HUES48 (cell line): ENCODE data around the gene CDH13.

Source experiments
- H3K27ac ChIP-seq: one replicate; pipeline ENCODE4 v1.7.0; 2013; ENCODE audit warnings: low read depth, low read length, inconsistent platforms
- H3K27me3 ChIP-seq: 2 replicates; pipeline ENCODE4 v1.6.1; 2013; ENCODE audit warnings: mild to moderate bottlenecking, low read length; ENCODE audit not compliant: control insufficient read depth, insufficient read depth
- H3K36me3 ChIP-seq: 2 replicates; pipeline ENCODE4 v1.6.1; 2013; ENCODE audit warnings: low read length; ENCODE audit not compliant: control insufficient read depth, insufficient read depth
- H3K4me1 ChIP-seq: 2 replicates; pipeline ENCODE4 v1.6.1; 2013; ENCODE audit warnings: mild to moderate bottlenecking, low read length; ENCODE audit not compliant: control insufficient read depth, insufficient read depth
- H3K4me3 ChIP-seq: 2 replicates; pipeline ENCODE4 v1.5.1; 2013; ENCODE audit warnings: mild to moderate bottlenecking, low read depth, low read length
- H3K9ac ChIP-seq: 2 replicates; pipeline ENCODE4 v1.6.1; 2013; ENCODE audit warnings: mild to moderate bottlenecking, low read depth, low read length, moderate library complexity
- H3K9me3 ChIP-seq: 2 replicates; pipeline ENCODE4 v1.6.1; 2013; ENCODE audit warnings: low read length; ENCODE audit not compliant: control insufficient read depth, insufficient read depth

Gene CDH13

DNA sequence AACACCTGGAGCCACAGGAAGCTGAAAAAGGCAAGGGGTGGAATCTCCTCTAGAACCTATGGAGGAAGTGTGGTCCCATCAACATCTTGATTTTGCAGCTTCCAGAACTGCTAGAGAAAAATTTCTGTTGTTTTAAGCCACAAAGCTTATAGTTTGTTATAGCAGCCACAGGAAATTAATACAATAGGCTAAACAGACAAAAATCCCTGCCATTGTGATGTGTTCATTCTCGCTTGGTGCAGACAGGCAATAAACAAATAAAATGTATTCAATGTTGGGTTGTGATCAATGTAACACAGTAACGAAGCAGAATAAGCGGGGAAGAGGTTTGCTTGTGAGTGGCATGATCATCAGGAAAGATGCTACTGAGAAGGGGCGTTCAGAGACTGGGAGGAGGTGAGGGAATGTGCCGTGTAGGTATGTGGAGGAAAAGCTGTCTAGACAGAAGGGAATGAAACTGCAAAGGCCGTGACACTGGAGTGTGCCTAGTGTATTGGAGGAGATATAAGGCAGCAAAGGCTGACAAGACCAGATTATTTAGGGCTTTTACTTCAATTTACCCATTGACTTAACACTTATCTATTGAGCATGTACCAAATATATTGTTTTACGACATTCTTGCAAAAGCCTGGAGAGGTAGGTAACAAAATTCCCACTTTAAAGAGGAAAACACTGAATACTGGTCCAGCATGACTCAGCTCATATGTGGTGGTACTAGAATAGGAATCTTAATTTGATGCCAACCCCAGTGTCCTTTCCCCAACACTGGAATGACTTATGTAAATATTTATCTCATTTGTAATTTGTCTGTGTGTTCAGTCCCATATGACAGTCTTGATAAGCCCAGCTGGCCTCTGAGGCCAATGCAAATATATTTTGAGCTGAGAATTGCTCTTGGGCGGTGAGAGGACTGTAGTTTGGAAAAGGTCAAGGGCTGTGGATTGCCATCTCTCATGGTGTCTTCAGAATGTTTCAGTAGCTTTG, 375.9 kb downstream of the CDH13 start:
- H3K4me1 ChIP-seq = no peaks in the 10 kb centered on the region
- no peak overlapping the region for H3K9ac ChIP-seq
- H3K4me3 ChIP-seq = no peak overlapping the region
- H3K27me3 ChIP-seq = no peaks in the 10 kb centered on the region
- no peak overlapping the region for H3K27ac ChIP-seq
- H3K9me3 ChIP-seq = no peaks in the 10 kb centered on the region
- H3K36me3 ChIP-seq = no peaks in the 10 kb centered on the region

DNA sequence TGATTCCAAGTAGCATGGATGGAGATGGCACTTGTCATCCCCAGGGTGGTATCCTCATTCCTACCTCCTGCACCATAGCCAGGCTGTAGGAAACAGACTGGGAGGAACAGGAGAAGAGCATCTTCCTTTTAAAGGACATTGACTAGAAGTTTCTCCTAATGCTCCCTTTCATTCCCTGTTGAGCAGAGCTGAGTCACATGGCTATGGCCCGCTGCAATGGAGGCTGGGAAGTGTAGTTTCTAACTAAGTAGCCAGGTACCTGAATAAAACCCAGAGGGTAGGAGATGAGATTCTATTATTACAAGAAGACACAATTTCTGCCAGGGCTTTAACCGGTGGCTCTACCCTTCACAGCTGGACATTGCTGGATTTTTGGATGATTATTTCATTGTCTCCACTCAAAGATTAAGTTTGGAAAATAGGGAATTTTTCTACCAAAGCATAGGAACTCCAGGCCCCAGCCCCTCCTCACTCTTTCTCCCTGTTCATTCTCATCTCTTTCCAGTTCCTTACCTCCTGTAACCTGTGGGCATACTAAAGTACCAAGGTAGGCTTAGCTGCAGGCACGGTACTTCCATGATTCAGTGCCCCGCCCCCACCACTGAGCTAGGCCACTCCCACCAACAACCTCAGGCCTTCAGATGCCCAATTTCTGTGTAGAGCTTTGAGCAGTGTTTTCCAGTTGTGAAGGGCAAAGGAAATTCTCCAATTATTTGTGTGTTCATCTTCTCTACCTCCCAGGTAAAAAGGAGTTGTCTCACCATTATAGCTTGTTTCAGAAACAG, 378.3 kb downstream of the CDH13 start:
- no peaks in the 10 kb centered on the region for H3K36me3 ChIP-seq
- no peak overlapping the region for H3K27ac ChIP-seq
- no peaks in the 10 kb centered on the region for H3K9me3 ChIP-seq

DNA sequence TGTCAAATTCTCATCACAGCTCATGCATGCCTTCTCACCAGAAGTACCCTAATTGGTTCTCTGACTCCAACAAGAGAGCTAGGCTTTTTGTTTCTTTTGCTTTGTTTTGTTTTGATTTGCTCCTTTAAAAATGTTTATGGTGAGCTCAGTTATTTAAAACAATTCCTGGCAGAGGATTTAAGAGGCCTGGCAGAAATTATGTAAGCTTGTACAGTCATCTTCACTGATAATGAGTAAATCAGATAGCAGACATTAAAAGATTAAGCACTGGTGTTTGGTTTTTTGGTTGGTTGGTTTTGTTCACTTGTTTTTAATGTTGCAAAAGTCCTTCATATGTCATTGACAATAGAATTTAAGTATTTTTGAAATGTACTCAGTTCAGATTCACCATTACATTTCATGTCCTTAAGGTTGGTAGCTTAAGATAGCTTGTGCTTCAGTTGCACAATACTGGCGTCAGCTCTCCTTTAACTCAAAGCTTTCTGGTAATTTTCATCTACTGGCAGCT, 378.9 kb downstream of the CDH13 start:
- no peak overlapping the region for H3K4me3 ChIP-seq
- no peak overlapping the region for H3K9ac ChIP-seq
- no peaks in the 10 kb centered on the region for H3K36me3 ChIP-seq
- no peaks in the 10 kb centered on the region for H3K4me1 ChIP-seq
- H3K27ac ChIP-seq = no peak overlapping the region
- H3K9me3 ChIP-seq = no peaks in the 10 kb centered on the region
- H3K27me3 ChIP-seq = no peaks in the 10 kb centered on the region

More for the DNA sequence above, 378.3 kb downstream of the CDH13 start:
- Histone ChIP-seq H3K4me1 (no peaks in the 10 kb centered on the region), H3K27me3 (no peaks in the 10 kb centered on the region), H3K9ac (no peak overlapping the region), H3K4me3 (no peak overlapping the region)

DNA sequence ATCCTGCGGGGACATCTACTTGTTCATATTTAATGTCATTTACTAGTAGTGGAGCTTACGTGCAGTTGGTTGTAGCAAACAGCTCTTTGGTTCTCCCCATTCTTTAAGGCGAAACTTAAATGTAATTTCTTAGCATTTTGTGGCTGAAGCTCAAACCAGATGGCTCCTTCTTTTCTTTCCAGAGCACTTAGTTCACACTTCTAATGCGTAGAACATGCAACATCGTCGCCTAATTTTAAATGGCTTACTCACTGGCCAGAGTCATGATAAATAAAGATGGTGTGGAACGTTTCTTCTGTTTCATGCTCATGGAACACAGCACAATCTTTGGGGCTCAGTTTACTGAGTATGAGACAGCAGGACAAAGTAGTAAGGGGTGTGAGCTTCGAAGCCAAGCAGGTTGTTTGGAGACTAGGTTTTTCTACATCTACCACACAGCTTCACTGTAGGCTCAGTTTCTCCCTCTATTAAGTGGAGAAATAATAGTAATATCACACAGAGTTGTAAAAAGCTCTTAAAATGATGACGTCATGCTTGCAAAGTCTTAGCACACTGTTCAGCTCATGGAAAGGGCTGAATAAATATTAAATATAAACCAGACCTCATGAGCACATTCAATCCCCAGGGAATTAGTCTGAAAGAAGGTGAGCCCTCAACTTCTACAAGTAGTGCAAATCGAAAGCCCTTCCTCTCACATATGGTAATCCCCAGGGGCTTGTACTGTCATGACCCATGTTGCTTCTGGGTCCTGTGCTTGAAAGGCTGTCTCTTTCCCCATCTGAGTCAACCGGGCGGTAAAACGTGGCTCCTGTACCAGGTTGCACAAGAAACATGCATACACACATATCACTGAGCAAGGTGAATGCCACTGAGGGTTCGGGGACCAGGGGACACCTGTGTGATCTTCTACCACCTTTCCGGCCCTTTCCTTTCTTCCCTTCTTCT, 384.3 kb downstream of the CDH13 start:
- H3K36me3 ChIP-seq = no peaks in the 10 kb centered on the region
- no peak overlapping the region for H3K4me3 ChIP-seq
- no peak overlapping the region for H3K27ac ChIP-seq
- no peaks in the 10 kb centered on the region for H3K27me3 ChIP-seq
- H3K9ac ChIP-seq = no peak overlapping the region
- H3K9me3 ChIP-seq = no peaks in the 10 kb centered on the region
- no peaks in the 10 kb centered on the region for H3K4me1 ChIP-seq

DNA sequence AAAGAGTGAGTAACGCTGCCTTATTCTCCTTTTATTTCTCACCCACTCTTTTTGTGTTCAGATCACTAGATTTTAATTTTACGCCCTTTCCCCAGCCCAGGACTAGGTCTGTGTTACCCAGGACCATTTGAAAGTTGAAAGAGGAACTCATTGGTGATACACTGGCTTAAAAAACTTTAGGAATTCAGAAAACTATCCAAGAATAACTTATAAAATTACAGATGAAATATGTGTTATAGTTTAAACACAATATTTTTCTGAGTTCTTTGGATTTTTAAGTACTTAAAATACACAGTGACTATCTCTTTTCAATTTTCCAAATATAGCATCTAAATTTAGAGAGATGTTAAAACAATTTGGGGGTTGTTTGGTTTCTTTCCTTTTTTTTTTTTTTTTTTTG, 385.2 kb downstream of the CDH13 start:
- Histone ChIP-seq H3K36me3 (no peaks in the 10 kb centered on the region), H3K27ac (no peak overlapping the region), H3K9me3 (no peaks in the 10 kb centered on the region), H3K9ac (no peak overlapping the region), H3K4me3 (no peak overlapping the region), H3K27me3 (no peaks in the 10 kb centered on the region), H3K4me1 (no peaks in the 10 kb centered on the region)

DNA sequence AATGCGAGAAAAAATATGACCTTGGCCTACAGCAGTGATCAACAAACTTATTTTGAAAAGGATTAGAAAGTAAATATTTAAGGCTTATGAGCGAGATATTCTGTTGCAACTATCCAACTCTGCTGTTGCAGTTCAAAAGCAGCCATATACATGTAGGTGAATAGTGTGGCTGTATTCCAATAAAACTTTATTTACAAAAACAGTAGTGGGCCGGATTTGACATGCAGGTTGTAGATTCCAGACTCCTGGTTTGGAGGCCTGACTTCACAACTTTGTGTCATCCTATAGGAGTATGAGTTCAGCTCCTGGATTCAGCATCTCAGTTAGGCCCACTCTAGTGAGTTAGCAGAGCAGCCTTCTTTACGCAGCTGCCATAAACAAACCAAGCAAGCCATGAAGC, 386.3 kb downstream of the CDH13 start:
- Histone ChIP-seq H3K4me1 (no peaks in the 10 kb centered on the region), H3K27ac (no peak overlapping the region), H3K4me3 (no peak overlapping the region), H3K9ac (no peak overlapping the region), H3K9me3 (no peaks in the 10 kb centered on the region), H3K27me3 (no peaks in the 10 kb centered on the region), H3K36me3 (no peaks in the 10 kb centered on the region)

DNA sequence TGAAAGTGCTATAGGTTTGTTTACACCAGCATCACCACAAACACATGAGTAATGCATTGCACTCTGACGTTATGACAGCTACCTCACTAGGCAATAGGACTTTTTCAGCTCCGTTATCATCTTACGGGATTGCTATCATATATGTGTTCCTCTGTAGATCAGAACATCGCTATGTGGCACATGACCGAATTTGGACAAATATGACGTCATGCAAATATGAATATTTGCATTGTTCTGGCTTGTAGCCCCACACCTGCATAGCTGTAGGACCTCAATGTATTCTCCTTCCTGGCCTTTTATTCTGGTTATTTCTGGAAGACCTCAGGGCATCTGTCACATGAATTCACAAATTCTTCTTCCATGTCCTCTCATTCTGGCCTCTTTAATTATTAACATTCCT, 393.2 kb downstream of the CDH13 start:
- no peak overlapping the region for H3K4me3 ChIP-seq

DNA sequence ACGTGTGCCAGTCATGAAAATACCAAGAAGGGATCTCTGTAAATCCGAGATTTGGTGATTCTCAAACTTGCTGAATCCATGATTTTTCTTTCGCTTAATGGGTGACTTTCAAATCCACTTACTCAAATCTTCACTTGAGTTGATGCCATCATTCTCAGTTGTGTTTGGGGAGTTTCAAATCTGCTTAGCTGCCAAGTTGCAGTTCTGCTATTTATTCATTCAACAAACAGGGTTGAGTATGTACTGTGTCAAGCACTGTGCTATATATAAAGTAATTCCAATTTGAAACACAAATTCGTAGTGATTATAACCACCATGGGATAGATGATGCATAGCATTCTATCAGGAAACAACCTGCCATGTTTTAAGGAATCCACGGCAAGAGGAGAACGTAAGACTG, 394.3 kb downstream of the CDH13 start:
- Histone ChIP-seq H3K4me3 (no peak overlapping the region), H3K9me3 (no peaks in the 10 kb centered on the region), H3K9ac (no peak overlapping the region), H3K36me3 (no peaks in the 10 kb centered on the region), H3K27ac (no peak overlapping the region), H3K4me1 (no peaks in the 10 kb centered on the region), H3K27me3 (no peaks in the 10 kb centered on the region)

More for the DNA sequence above, 393.2 kb downstream of the CDH13 start:
- Histone ChIP-seq H3K27ac (no peak overlapping the region), H3K9ac (no peak overlapping the region), H3K9me3 (no peaks in the 10 kb centered on the region), H3K4me1 (no peaks in the 10 kb centered on the region), H3K27me3 (no peaks in the 10 kb centered on the region), H3K36me3 (no peaks in the 10 kb centered on the region)

DNA sequence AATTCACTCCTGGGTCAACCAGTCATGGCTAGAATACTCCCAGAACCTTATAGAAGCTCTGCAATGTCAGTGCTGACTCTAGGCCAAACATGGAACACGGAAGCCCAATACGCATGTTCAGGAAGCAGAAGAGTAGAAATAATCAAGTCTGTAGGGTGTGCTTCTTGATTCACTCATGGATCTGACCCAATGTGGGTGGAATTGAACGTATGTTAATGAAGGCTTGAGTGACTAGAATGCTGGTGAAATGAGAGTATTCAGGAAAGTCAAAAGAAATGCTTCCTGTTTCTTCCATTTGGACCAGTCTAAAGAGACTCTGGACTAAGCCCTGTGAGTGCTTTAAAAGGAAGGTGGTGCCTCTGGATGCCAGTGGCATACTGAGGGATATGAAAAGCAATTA, 395.0 kb downstream of the CDH13 start:
- H3K27me3 ChIP-seq = no peaks in the 10 kb centered on the region
- no peaks in the 10 kb centered on the region for H3K9me3 ChIP-seq
- H3K9ac ChIP-seq = no peak overlapping the region
- no peaks in the 10 kb centered on the region for H3K36me3 ChIP-seq
- no peak overlapping the region for H3K4me3 ChIP-seq
- H3K27ac ChIP-seq = no peak overlapping the region
- H3K4me1 ChIP-seq = no peaks in the 10 kb centered on the region

DNA sequence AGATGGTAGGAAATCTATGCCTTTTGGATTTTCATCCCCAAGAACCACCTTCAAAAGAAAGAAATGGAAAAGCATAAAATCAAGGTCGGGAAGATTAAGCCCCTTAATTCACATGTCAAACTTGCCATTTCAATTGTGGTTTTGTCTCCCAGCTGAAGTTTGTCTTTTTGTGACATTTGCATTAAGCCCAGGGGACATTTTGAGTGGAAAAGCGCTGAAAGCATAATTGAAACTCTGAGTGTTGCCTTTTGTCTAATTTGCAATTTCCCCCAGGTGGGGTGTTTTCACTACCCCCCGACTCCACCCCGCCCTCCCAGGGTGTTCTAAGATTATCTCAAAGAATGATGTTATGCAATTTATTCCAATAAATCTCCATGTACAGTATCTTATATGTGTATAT, 396.2 kb downstream of the CDH13 start:
- Histone ChIP-seq H3K9ac (no peak overlapping the region), H3K36me3 (no peaks in the 10 kb centered on the region), H3K27me3 (no peaks in the 10 kb centered on the region), H3K27ac (no peak overlapping the region), H3K4me1 (no peaks in the 10 kb centered on the region), H3K9me3 (no peaks in the 10 kb centered on the region), H3K4me3 (no peak overlapping the region)
